CD4-positive, alpha-beta T cell (primary cell): Measurements from ENCODE around the gene SH3BGR. TPM values are rescaled to one million over a fixed set of nuclear protein-coding genes. Genes with fewer than 3 reads are reported as not detected.

Experiments
- ATAC-seq: fragments of 200-7000 bp; cut with Tn5 transposase; one replicate; pipeline ENCODE4 v1.10.0; 2022; ENCODE audit warnings: mild to moderate bottlenecking; ENCODE audit not compliant: poor library complexity
- CTCF ChIA-PET: fragments of 350-600 bp; sonication (Branson Sonifier 250); formaldehyde crosslinking; loops from one replicate; lab custom pipeline; 2021; ENCODE audit warnings: antibody characterized with exemption, inconsistent platforms; lab: Charles Lee
- POLR2A ChIA-PET: fragments of 350-600 bp; sonication (Branson Sonifier 250); formaldehyde crosslinking; loops from one replicate; lab custom pipeline; 2021; ENCODE audit warnings: antibody characterized with exemption, inconsistent platforms; lab: Charles Lee
- DNase-seq, 14 experiments: peaks; one replicate each; pipeline ENCODE4 v3.0.0-alpha.2; 2013 to 2020; ENCODE audit warnings: mixed read lengths in 2 of 14
- H3K27ac ChIP-seq, 2 donors: one replicate each; pipeline versions ENCODE4 v1.5.1 to v1.7.0; 2013; ENCODE audit warnings: low read length in 2 of 2, low read depth in 1 of 2, mild to moderate bottlenecking in 1 of 2
- H3K27me3 ChIP-seq, 2 experiments: 1 replicate in 1 of 2; 2 replicates in 1 of 2; pipeline versions ENCODE4 v1.6.1 to v1.7.0; 2013; ENCODE audit warnings: low read length in 2 of 2, control low read depth in 1 of 2, mild to moderate bottlenecking in 1 of 2, moderate library complexity in 1 of 2; ENCODE audit not compliant: insufficient read depth in 2 of 2, control insufficient read depth in 1 of 2
- H3K36me3 ChIP-seq: one replicate; pipeline ENCODE4 v1.6.1; 2013; ENCODE audit warnings: low read length, control low read depth; ENCODE audit not compliant: insufficient read depth
- H3K4me1 ChIP-seq: one replicate; pipeline ENCODE4 v1.6.1; 2013; ENCODE audit warnings: low read length, control low read depth; ENCODE audit not compliant: insufficient read depth
- H3K4me3 ChIP-seq: one replicate; pipeline ENCODE4 v1.5.1; 2013; ENCODE audit warnings: mild to moderate bottlenecking, low read length, moderate library complexity
- H3K9me3 ChIP-seq, 2 experiments: 1 replicate in 1 of 2; 2 replicates in 1 of 2; pipeline versions ENCODE4 v1.6.1 to v1.7.0; 2013; ENCODE audit warnings: low read length in 2 of 2, mild to moderate bottlenecking in 2 of 2, control low read depth in 1 of 2, moderate library complexity in 1 of 2; ENCODE audit not compliant: control insufficient read depth in 1 of 2, insufficient read depth in 1 of 2
- H3K27ac Mint-ChIP-seq: one replicate; pipeline ENCODE4 v1.8.0; 2020; ENCODE audit warnings: mixed read lengths
- H3K27me3 Mint-ChIP-seq: one replicate; pipeline ENCODE4 v1.8.0; 2021; ENCODE audit warnings: mixed read lengths
- H3K36me3 Mint-ChIP-seq: one replicate; pipeline ENCODE4 v1.8.0; 2021; ENCODE audit warnings: low read depth, mixed read lengths
- H3K4me1 Mint-ChIP-seq: one replicate; pipeline ENCODE4 v1.8.0; 2021; ENCODE audit warnings: low read depth, mixed read lengths
- H3K4me3 Mint-ChIP-seq: one replicate; pipeline ENCODE4 v1.8.0; 2020; ENCODE audit warnings: mild to moderate bottlenecking, mixed read lengths
- H3K9me3 Mint-ChIP-seq: one replicate; pipeline ENCODE4 v1.8.0; 2020; ENCODE audit warnings: mixed read lengths
- CTCF ChIP-seq: fragments of 200-600 bp; IDR thresholded peaks from one replicate; pipeline ENCODE4 v1.8.0; 2022; ENCODE audit warnings: antibody characterized with exemption, mild to moderate bottlenecking
- intact Hi-C, 2 experiments: fragments of 100-400 bp; cut with DNase I in 1 of 2; cut with micrococcal nuclease in 1 of 2; formaldehyde crosslinking; loops; one replicate each; pipeline versions ENCODE4 v1.15.1 to v1.9.0; 2023 to 2025; cut with DNase I, micrococcal nuclease
- total RNA-seq, 174 experiments: library from RNA in 2 of 174; stranded (reverse) in 2 of 174; gene quantifications; one replicate each; pipeline ENCODE4 v1.2.3 and lab custom pipeline; 2021 to 2026

Gene SH3BGR
- total RNA-seq, 2 experiments from 2014 or later, result 0.63 to 0.87 TPM

GRCh38 chr21:39471598-39471997 lies 19.8 kb downstream of the SH3BGR start:
- Mint-ChIP-seq H3K36me3 (no peaks in the 10 kb centered on the region), H3K9me3 (no peaks in the 10 kb centered on the region), H3K4me1 (no peaks in the 10 kb centered on the region), H3K4me3 (no peak overlapping the region), H3K27me3 (no peaks in the 10 kb centered on the region), H3K27ac (no peak overlapping the region)
- H3K27ac ChIP-seq, result no peak overlapping the region
- H3K36me3 ChIP-seq, result no peaks in the 10 kb centered on the region
- intact Hi-C loops, result loop anchor here in 1 of 2 experiments (5.0 kb wide), 1 partner anchor 609 kb away; no protein-coding TSS in a partner anchor
- no peak overlapping the region for H3K4me3 ChIP-seq
- TF ChIP-seq CTCF, result no peak
- POLR2A ChIA-PET, result no interaction called here
- CTCF ChIA-PET, result no interaction called here
- no peaks in the 10 kb centered on the region for H3K4me1 ChIP-seq
- no peak for ATAC-seq
- no peaks in the 10 kb centered on the region for H3K27me3 ChIP-seq
- no peak for DNase-seq
- no peaks in the 10 kb centered on the region for H3K9me3 ChIP-seq

DNA sequence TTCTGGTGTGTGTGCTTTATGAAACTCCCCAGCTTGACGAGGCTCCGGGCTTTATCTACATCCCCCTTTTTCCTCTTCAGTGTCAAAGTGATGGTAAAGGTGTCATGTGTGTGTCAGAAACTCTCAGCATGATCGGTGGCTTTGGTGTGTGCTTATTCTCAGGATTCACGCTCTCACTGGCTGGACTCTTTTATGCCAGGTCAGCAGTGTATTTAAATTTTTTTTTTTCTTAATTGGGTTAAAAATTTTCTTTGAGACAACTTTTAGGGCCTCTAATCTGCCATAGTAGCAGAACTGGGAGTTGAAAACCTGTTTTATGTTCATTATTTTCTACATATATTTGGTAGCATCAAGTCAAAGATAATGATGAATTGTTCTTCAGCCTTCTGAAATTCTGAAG lies 21.0 kb downstream of the SH3BGR start:
- no peak overlapping the region for H3K27ac ChIP-seq
- no peak overlapping the region for H3K4me3 ChIP-seq
- DNase-seq, result no peak
- ChIA-PET CTCF (no interaction called here), POLR2A (no interaction called here)
- H3K27me3 ChIP-seq, result no peaks in the 10 kb centered on the region
- H3K4me1 ChIP-seq, result no peaks in the 10 kb centered on the region
- no peak for ATAC-seq
- Mint-ChIP-seq H3K36me3 (no peaks in the 10 kb centered on the region), H3K4me1 (no peaks in the 10 kb centered on the region), H3K9me3 (no peaks in the 10 kb centered on the region), H3K27me3 (no peaks in the 10 kb centered on the region), H3K4me3 (no peak overlapping the region), H3K27ac (no peak overlapping the region)
- intact Hi-C loops, result loop anchor here in 1 of 2 experiments (5.0 kb wide), 1 partner anchor 610 kb away; no protein-coding TSS in a partner anchor
- no peaks in the 10 kb centered on the region for H3K36me3 ChIP-seq
- H3K9me3 ChIP-seq, result no peaks in the 10 kb centered on the region
- no peak for TF ChIP-seq CTCF

- ATAC-seq, result no peak
- Mint-ChIP-seq H3K36me3 (no peaks in the 10 kb centered on the region), H3K27ac (no peak overlapping the region), H3K27me3 (no peaks in the 10 kb centered on the region), H3K4me1 (no peaks in the 10 kb centered on the region), H3K9me3 (no peaks in the 10 kb centered on the region), H3K4me3 (no peak overlapping the region)
- Histone ChIP-seq H3K4me1 (no peaks in the 10 kb centered on the region), H3K4me3 (no peak overlapping the region), H3K27me3 (no peaks in the 10 kb centered on the region), H3K36me3 (no peaks in the 10 kb centered on the region), H3K9me3 (no peaks in the 10 kb centered on the region), H3K27ac (no peak overlapping the region)
- ChIA-PET POLR2A (no interaction called here), CTCF (no interaction called here)
- intact Hi-C loops, result loop anchor here in 1 of 2 experiments (5.0 kb wide), 1 partner anchor 612 kb away; no protein-coding TSS in a partner anchor
- DNase-seq, result no peak
- TF ChIP-seq CTCF, result no peak
Measured at GRCh38 chr21:39474611-39475010, 22.8 kb downstream of the SH3BGR start.
